Activated CD8-positive, alpha-beta memory T cell treated with anti-CD3 and anti-CD28 coated beads, Interleukin-2, amount 50 U/mL, for 1 hour (primary cell): ENCODE results near the gene DPYSL5.
"Not testable (repeated sequence)": the region's sequence is repeated elsewhere in the genome, so short reads cannot be mapped to it uniquely, and the experiment has no call there.

Source experiments
- DNase-seq: peaks from one replicate; pipeline ENCODE4 v3.0.0-alpha.2; 2020; ENCODE audit errors: extremely low read depth

The DPYSL5 gene

GRCh38 chr2:26875065-26875634, 27.2 kb downstream of the DPYSL5 start:
- no peak for DNase-seq

DNA sequence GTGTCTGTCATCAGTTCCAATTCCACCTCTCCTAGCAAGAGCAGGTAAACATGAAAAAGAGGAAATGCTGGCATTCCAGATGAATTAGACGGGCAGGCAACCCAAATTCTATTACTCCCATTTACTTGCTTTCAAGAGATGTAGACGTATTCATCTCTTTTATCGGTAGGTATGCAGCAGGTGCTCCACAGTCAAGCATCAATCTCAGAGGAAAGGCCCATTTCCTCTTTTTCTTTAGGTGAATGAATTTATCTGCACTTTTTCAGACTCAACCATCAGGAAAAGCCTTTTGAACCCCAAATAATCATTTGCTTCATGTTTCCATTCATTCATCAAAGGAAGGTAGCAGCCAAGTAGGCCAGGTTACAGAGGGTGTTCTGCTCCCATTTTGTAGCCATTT, 27.9 kb downstream of the DPYSL5 start:
- DNase-seq = no peak

- DNase-seq = no peak
These were observed 28.3 kb downstream of the DPYSL5 start for GRCh38 chr2:26876260-26876659.

DNA sequence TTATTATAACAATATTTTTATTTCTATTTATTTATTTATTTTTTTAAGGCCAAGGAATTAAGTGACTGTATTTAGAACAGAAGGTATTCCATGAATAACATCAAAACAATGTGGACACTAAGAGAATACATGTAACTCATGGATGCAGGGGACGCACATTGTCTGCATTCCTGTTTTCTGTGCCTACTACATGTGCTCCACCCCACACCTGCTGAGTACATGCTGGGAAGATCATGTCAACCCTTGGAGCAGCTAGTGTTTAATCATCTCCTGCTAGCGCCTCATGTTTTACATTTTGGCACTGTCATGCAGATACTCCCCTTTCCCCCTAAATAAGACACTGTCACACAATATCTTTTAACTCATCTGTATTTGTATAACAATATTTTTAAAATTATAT, 29.3 kb downstream of the DPYSL5 start:
- no peak for DNase-seq

DNA sequence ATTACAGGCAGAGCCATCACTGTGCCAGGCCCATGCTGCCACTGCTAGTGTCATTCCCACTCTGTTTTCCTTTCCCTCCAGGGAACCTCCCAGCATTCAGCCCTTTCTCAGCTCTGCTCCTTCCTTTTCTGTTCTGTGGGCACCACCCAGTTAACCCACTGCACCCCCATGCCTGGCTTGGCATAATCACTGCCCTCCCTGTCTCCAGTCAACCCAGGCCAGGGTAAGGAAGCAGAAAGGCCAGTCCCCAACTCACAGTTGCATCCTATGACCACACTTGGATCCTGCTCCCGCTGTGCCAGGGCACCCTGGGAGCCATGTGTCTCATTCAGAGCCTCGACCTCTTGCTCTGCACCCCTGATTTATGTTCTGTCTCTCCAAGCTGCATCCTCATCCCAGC, 32.2 kb downstream of the DPYSL5 start:
- no peak for DNase-seq

DNA sequence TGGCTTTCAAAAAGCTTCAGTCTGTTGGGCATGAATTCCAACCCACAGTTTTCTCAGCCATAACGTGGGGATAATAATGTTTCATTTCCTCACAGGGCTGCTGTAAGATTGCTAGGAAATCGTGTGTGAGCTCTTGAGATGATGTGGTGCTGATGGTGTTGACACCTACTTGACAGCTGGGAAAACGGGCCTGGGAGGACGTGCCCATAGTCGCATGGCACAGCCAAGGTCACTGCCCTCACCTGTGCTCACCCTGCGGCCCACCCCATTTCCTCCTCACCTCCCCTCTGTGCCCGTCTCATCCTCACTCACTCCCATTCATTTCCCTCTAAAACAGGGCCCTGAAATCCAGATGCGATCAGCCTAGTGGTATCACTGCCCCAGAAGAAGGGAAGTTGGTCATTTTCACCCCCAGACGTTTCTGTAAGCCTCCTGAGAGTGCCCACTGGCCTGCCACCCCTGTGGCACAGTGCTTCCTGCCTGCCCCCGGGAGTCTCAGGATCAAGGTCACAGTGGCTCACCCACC, 33.0 kb downstream of the DPYSL5 start:
- DNase-seq = no peak

DNA sequence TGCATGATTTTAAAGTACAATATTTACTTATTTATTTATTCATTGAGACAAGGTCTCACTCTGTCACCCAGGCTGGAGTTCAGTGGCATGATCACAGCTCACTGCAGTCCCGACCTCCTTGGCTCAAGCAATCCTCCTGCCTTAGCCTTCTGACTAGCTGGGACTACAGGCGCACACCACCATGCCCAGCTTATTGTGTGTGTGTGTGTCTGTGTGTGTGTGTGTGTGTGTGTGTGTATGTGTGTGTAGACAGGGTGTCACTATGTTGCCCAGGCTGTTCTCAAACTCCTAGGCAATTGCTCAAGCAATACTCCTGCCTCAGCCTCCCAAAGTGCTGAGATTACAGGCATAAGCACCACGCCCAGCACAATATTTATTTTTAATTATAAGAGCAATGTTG, 34.3 kb downstream of the DPYSL5 start:
- not testable (repeated sequence) for DNase-seq

- no peak for DNase-seq
These were observed 36.0 kb downstream of the DPYSL5 start for GRCh38 chr2:26883956-26884355.

GRCh38 chr2:26884486-26884885, 36.6 kb downstream of the DPYSL5 start:
- DNase-seq = no peak

- DNase-seq = no peak
These were observed 37.9 kb downstream of the DPYSL5 start for GRCh38 chr2:26885651-26886329.

GRCh38 chr2:26886736-26887135, 38.8 kb downstream of the DPYSL5 start:
- no peak for DNase-seq

DNA sequence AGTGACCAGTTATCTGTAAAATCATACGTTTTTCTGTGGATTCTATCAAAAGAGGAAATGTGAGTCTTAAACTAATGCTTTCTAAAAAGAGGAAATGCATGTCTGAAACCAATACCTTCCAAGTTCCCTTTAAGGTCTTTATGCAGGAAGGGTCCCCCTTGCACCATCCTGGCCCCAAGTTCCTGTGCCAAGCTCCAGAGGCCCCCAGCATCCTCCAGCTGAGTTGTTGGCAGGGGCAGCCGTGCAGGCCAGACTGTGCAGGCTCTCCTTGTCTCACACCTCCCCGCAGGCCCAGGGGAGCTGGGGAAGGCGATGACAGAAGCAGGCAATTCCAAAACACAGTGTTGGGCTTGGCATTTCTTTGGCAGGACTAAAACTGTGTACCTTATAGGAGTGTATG, 39.2 kb downstream of the DPYSL5 start:
- no peak for DNase-seq

GRCh38 chr2:26889796-26890195, 41.9 kb downstream of the DPYSL5 start:
- DNase-seq = no peak

- DNase-seq = no peak
These were observed 42.5 kb downstream of the DPYSL5 start for GRCh38 chr2:26890341-26891000.

- DNase-seq = no peak
These were observed 44.2 kb downstream of the DPYSL5 start for GRCh38 chr2:26892133-26892532.

DNA sequence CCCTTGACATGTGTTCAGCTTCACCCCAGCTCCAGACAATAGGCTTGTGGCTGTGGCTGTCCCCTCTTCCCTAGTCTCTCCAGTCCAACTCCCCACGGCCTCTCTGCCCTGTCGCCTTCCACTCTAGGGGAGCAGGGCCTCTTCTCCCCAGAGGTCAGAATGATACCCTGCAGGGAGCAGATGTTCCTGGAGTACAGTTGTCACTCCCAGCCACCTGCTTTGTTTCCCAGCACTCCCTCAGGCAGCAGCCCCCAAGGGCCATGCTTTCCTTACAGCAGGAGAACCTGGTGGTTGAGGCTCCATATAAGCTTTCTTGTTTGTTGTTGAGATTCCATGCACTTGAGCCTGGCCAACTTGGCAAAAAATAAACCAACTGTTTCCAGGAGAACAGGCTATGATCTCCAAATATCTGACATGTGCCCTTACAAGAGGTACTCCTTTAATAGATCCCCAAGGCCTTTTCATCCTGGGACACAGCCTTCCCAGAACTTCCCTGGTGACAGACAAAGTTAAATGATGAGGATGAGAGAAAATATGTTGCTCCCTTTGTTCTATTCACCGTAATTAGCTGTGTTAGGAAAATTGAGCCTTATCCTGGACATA, 45.1 kb downstream of the DPYSL5 start:
- DNase-seq = no peak

GRCh38 chr2:26894136-26894535, 46.2 kb downstream of the DPYSL5 start:
- no peak for DNase-seq

DNA sequence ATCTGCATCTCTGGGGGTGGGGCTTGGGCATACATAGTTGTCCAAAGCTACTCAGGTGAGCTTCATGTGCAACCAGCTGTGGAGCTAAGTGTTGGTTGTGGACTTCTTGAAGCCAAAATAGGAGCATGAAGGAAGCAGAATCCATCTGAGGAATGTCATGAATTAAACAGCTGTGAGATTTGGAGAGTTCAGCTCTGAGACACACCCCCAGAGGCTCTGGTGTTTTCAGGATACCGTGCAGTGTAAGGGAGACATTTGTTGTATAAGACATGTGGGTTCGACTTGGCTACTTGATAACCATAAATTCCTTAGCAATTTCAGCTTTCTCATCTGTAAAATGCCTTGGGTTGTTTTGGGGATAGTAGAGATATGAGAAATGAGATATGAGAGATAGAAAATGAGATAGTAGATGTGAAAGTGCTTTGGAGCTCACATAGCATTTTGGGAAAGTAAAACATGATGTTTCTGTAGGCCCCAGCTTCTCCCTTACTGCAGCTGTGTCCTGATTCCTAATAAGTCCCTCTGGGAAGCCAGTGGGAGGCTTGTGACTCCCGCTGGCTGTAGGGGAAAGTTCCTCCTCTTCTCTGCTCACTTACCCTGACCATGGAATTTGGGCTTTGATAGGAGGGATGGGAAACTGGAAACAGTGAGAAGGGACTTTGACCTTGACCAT, 50.0 kb downstream of the DPYSL5 start:
- DNase-seq = no peak

DNA sequence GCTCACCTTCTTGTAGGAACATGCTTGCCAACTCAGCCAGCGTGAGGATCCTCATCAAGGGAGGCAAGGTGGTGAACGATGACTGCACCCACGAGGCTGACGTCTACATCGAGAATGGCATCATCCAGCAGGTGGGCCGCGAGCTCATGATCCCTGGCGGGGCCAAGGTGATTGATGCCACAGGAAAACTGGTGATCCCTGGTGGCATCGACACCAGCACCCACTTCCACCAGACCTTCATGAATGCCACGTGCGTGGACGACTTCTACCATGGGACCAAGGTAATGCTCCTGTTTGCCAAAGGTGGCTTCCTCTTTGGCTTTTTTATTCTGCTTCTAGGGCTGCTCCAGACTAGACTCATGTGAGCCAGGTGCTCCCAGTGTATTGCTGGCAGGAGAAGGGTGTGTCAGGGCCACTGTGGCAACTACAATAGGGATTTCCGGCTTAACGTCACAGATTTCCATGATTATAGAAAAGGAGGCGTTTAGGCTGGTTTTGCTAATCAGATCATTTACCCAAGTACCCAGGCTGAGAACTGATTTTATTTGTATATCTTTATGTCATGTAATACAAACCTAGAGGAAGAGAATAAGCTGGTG, 50.6 kb downstream of the DPYSL5 start:
- DNase-seq = no peak

DNA sequence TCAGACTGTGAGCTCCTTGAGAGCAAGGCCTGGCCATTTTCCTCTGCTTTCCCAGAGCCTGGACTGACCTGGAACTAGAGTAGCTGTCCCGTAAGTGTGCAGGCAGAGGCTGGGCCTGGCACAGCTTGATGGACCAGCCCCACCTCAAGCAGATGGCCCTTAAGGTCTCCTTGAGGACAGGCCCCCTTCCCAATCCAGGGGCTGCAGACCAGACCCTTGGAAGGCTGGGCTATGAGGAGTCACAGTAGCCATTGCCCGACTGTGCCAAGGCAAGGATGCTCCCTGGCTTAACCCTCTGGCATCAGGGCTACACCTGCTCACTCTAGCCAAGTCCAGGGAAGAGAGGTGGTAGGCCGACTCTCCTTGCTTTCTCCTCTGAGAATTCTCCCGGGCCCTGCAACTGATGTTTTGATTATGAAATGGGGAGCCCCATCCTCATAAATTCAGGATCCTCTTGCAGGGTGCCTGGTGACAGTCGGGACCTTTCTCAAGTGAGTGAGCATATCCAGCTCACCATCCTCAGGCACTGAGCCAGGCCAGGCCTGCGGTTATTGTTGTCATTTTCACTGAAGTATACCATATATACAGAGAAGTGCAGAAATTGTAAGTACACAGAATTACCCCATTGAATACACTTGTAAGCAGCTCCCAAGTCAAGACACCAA, 51.7 kb downstream of the DPYSL5 start:
- no peak for DNase-seq

GRCh38 chr2:26900831-26901321, 52.9 kb downstream of the DPYSL5 start:
- DNase-seq = no peak
